Hepatic stellate cell (primary cell): ENCODE results near the gene PBXIP1.
A peak's percentile ranks its signal among the peaks of the same experiment; 100 is the strongest.

ENCODE experiments used
- DNase-seq: peaks from one replicate; pipeline ENCODE4 v3.0.0; 2011; ENCODE audit warnings: low spot score

The PBXIP1 gene

DNA sequence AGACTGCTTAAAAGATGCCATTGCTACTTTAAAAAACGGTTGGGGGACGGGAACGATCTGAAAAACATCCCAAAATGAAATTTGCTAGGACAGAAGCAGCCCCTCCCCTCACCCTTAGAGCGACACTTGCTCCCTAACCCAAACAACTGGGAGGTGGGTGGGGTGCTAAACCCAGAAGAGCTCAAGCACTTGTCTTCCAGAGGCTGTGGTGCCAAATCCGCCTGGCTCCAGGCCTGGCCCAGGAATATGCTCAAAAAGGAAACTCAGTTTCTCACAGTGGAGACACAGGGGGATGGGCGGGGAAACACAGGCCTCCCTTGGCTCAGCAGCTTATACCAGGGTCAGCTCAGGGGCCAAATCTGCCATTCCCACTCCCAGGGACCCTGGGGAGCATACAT is 644 bp upstream of the PBXIP1 start:
- DNase-seq: no peak

DNA sequence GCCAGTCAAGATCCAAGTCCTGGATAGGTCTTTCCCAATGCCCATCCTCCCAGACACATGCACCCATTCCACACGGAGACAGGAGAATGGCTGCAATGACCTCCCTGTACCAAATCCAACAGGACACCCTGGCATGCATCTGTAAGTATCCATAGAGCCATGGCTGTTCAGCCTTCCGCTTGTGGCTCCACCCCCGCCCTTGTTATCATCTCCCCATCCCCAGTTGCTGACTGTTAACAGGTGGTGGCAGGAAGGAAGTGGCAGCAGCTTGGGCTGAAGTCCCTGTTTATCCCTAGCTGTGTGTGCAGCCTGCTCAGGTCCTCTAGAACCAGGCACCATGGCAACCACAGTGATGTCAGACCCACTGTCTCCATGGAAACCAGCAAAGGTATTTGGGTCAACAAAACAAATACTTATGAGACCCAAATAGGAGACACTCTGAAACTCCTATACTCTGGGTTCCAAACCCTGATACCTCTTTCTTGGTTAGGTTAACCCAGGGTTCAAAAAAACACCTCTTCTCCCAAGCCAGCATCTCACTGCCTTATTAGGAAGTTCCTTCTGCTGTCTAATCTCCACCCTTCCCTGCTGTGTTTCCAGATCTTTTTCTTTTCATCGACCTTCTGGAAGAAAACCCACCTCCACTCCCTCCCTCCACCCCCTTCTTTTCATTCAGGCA is 721 bp downstream of the PBXIP1 start:
- peak; percentile 80 for DNase-seq

DNA sequence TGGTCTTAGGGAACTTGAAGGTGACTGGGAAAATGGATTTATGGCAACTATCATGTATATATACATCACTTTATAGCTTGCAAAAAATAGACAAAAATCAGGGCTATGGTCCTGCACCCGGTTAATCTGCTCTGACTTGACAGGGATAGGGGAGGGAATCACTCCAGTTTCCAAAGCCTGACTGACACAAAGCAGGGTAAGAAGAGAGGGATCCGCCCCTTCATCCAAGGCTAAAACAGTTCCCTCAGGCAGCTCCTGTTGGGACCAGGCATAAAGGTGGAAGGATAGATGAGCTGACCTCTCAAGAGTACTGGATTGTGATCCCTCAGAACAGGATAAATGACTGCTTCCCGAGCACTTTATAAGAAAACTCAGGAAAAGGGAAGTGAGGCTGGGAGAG is 1.4 kb downstream of the PBXIP1 start:
- DNase-seq: no peak

DNA sequence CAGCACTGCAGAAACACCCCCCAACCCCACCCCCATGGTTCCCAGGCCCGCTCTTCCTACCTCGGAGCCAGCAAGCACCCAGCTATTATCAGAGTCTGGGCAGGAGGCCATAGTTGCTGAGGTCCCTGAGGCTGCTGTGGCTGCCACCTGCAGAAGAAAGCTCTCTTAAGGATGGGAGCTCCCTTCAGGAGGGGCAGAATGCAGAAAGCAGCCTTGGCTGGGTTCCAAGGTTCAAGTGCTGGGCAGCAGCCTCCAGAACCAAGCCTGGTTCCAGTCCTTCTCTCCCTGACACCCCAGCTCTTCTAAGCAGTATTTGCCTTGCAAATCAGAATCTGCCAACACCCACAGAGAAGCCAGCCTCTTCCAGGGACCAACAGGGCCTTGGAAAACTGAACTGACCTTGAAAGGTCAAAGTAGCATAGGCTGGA is 2.3 kb downstream of the PBXIP1 start:
- no peak for DNase-seq

DNA sequence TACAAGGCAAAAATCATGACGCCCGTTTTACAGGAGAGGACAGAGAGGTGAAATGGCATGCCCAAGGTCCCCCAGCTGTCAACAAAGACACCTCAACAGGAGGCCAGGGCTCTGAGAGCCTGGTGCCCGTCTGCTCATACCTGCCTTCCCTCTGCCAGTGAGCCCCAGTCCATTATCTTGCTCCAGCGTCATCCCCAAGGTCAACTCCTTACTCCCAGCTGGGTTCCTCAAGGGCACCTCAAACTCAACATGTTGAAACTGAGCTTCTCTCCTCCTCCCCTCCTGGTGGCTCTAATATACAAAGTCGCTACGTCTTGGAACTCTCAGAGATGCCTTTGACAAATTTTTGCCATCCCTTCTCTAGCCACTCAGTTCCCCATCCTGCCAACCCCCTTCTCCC is 3.2 kb downstream of the PBXIP1 start:
- DNase-seq: no peak

DNA sequence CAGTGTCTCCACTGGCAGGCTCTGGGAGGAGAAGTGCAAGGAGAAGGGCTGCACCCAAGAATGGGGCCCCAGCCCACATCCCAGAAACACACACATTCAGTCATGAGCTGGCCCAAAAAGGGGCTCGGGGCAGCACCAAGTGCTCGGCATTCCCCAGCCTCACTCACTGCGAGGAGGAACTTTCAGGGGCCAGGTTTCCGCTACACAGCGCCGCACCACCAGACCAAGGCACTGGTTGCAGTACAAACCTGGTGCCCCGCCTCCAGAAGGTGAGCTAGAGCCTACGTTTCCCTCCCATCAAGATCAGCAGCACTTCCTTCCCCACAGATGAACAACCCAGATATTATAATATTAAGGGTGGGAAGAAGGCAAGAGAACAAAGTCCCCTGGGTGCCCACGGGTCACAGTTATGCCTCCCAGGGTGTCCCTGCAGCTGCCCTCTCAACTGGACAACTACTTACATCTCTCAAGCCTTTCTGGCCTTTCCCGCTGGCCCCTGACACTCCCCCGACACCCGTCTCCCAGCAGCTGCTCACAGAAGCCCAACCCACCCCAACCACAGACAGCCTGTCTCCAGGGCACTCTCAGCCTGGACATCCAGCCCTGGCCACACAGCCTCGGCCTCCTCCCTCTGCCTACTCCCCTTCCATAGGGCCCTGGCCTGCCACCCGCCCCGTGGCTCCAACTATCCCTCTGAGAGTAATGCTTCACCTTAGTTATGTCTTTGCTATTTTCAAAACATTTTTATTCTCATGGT is 3.8 kb downstream of the PBXIP1 start:
- no peak for DNase-seq

DNA sequence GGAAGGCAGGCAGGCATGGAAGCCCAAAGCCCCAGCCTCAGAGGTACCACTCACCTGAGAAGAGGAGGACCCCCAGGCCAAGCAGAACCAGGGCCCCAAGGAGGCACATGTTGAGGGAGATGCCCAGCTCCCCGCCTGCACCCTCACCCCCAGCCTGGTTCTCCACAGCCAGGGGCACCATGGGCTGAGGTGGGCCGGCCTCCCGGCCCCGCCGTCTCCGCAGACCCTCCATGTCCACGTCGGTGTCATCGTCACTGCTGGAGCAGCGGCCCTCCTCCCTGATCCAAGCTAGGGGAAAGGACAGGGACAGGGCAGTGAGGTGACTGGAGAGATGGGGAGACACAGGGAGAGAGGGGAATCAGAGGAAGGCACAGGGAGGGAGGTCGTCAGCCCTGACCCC is 7.8 kb downstream of the PBXIP1 start:
- no peak for DNase-seq

DNA sequence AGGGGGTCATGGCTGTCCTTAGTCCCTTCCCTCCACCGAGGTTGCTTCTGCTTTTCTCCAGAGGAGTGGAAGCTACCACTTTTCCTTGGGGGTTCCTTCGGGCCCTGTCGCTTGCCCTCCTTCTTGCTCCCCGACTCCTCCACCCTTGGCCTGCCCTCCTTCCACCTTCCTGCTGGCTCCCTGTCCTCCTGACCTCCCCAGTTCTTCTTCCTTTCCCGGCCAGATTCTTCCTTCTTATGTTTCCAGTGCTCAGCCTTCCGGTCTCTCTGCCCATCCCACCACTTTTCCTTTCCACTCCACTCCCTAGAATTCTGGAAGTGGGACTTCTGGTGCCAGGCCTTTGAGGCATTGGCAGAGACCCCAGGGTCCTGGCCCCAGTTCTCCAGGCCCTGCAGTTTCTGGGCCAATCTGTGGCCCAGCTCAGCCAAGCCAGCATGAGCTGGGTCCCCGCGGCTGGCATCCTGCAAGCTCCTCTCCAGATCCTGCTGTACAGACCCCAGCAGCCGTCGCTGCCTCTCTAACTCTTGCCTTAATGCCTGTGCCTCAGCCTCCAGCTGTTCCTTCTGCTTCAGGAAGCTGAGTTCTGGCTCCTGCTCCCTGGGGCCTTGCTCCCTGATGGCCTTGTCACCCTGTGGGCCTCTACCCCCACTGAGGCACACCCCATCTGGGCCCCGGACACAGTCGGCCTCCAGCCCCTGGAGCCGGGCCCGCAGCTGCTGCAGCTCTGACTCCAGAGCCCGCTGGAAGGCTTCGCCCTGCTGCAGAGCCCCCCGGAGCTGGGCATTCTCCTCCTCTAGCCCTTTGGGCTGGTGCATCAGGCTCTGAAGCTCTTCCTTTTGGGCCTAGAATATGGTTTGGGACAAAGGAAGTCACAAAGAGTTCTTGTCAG is 9.7 kb downstream of the PBXIP1 start:
- DNase-seq: no peak

DNA sequence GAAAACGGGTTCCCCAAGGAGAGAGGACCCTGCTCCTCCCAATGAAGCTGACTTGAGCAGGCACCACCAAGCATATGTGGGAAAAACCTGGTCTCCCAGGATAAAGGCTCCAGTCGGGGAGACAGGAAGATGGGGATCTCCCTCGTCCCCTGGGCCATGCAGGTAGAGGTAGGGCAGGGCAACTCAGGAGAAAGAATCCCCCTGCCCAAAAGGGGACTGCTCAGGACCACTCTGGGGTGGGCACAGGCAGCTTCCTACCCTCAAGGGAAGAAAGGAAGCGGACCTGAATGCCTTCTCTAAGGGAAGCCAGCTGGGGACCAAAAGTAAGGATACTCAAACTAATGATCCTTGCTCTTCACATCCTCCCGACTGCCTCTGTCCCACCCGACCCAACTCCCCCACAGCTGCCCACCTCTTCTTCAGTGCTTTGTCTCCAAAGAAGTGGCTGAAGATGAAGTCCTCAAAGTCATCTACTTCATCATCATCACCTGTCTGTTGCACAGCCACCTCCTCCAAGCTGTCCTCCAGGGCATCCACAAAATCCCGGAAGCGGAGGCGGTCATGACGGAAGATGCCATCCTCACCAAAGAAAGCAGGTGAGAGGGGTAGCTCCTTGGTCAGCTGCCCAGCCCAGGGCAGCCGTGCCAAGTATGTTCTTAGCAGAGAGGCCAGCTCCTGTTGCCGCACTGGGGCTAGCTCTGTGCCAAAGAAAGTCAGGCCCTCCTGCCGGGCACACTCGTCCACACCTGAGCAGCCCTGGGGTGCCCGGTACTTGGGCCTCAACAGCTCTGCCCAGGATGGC is 10.5 kb downstream of the PBXIP1 start:
- no peak for DNase-seq

DNA sequence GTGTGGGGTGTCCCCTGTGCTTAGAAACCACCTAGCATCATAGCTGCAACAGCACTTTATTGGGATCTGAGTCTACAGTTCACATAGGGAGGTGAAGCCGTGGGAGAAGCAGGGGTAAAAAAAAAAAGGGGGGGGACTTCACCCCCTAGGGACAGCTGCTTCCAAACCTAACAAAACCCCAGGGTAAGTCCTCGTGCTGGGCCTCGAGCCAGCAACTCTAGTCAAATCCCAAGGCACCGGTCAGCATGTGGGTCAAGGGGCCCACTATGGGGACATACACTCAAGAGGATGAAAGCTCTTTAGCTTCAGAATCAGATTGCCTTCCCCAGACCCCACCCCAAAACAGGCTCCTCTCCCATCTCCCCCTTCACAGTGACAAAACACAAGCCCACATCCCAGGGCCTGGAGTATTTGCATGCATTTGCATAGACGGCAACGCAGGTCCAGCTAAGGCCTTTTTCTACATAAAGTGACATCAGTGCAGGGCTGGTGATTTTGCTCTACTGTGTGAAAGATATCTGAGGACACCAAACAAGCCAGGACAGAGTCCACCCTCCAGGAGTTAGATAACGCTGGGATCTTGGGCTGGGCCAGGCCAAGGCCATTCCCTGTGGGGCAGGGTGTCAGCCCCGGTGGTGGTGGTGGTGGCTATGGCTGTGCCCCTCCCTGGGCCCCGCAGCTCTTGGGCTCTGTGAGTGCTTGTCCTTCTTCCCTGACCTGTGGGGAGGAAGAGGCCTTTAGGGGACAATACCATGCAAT is 11.3 kb downstream of the PBXIP1 start:
- no peak for DNase-seq

DNA sequence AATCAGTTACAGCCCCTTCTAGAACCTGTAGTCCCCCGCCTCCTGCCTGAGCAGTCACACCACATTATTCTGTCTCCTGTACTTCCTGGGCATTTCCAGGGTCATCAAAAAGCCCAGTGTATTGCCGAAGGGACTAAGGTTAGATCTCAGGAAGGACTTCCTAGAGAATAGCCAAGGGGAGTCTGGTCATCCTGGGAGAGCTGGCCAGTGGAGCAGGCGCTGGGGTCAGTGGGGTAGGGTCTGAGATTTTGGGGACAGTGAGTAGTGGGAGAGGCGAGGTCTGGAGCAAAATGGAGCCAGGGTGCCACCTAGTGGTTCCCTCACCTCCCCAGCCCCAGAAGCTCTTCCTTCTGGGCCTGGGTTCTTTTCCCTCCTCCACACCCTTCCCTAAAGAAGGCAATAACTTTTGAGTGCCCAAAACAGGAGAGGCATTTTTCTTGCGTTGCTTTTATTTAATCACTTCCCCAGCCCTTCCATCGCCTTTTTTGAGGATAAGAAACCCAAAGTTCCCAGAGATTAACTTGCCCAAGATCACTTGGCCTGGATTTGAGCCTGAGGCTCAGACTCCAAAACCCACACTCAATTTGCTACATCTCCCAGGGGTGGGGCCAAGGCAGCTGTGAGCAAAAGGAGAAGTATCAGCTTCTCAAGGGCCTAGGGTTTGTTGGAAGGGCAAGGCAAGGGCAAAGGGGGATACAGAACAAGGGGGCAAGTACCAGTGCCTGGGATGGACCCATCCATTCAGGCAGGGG is 12.1 kb downstream of the PBXIP1 start:
- peak; percentile 64 for DNase-seq

DNA sequence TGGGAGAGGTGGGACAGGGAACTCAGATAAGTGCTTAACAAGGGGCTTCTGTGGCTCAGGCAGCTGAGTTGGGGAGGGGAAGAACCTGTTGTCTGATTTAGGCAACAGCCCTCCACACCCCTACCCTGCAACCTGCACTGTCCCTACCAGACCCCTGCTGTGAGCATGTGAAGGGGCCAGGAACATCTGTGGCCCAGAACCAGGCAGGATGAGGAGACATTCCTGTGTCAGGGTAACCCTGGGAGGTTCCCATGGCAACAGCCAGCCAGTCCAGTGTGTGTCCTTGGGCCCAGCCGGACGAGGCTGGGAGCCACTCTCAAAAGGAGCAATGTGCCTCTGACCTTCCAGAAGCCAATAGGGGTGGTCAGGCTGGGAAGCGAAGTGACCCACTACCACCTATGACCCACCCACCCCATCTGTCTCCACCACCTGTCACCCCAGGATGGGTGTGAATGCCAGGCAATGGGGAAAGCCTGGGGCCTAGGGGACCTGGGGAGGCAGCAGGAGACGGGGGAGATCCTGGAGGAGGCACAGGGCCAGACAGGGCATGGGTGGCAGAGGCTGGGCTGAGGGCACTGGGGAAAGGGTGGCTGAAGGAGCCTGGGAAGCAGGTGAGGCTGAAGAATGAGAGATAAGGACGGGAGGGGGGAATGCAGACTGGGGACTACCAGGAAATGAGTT is 14.4 kb downstream of the PBXIP1 start:
- DNase-seq: peak; percentile 47

DNA sequence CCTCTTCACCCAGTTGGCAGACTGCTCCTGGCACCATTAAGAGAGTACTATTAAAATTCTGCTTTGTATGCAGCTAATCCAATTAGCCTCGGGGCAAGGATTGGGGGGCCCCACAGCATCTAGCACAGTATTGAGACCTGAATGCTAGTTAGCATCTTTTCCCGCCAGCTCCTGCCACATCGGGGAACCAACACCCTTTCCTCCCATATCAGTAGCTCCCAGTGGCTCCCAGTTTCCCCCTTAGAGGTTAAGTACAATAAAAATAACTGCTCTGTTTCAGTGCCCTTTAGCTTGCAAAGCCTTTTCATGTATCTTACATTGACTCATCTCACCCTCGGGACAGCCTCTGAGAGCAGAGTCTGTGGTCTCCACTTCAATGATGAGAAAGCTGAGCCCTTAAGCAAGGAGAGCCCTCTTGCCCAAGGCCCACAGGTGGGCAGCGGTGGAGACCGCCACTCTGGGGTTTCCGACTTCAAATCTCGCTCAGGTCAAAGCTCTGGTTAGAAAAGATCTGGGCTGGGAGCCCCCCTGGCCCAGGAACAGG is 15.2 kb downstream of the PBXIP1 start:
- DNase-seq: no peak

DNA sequence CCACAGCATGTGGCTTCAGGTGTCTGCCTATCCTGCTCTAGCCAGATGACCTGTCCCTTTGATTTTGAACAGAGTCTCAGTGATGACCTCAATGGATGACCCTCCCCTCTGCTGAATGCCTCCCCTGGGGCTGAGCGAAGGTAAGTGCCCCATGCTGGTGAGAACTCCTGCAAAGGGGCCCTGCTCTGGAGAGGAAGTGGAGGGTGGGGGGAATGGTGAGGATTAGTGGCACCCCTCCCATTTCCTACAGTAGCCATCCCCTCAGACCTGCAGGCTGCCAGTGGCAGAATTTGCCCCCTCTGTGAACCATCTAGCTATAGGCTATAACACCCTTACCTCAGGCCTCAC is 15.7 kb downstream of the PBXIP1 start:
- DNase-seq: no peak

DNA sequence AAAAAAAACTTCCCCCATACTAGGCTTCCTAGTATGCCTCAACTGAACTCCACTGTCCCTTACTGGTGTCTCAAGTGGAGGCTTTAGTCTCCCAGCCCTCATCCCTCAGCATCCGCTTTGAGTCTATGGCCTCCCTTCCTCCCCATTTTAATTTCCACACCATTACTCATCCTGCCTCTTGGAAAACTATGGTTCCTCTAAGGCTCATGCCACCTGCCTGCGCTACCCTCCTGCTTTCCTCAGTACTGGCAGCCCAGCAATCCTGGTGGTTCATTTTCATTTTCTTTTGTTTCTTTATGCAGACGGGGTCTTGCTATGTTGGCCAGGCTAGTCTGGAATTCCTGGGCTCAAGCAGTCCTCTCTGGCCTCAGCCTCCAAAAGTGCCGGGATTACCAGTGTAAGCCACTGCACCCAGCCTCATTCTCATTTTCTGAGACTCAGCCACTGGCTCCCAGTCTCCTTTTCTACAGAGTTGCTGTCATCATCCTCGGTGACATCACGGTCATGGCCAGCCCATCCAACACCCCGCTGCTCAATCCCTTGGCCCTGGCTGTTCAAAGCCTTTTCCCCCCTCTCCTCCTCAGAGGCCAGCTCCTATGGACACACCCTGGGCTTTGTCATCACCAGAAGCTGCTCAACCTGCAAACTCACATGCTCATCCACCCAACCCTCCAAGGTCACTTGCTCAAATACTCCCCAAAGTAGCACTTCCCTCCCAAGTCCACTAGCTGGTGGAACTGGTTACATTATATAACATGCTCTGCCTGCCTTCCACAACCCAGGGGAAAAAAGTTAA is 17.1 kb downstream of the PBXIP1 start:
- no peak for DNase-seq

DNA sequence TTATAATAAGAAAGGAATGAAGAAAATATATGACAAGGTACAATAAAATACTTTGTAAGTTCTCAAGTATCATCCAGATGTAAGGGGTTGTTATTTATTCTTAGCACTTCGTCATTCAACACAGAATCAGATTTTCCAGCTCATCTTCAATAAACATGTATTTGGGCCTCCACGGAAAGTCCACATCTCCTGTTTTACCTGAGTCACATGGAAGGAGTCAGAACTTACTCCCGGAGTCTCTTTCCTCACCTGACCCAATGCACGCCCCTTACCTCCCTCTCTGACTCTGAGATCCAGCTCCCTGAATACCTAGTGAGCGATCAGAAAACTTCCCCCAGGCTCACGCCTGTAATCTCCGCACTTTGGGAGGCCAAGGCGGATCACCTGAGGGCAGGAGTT is 17.9 kb downstream of the PBXIP1 start:
- no peak for DNase-seq

DNA sequence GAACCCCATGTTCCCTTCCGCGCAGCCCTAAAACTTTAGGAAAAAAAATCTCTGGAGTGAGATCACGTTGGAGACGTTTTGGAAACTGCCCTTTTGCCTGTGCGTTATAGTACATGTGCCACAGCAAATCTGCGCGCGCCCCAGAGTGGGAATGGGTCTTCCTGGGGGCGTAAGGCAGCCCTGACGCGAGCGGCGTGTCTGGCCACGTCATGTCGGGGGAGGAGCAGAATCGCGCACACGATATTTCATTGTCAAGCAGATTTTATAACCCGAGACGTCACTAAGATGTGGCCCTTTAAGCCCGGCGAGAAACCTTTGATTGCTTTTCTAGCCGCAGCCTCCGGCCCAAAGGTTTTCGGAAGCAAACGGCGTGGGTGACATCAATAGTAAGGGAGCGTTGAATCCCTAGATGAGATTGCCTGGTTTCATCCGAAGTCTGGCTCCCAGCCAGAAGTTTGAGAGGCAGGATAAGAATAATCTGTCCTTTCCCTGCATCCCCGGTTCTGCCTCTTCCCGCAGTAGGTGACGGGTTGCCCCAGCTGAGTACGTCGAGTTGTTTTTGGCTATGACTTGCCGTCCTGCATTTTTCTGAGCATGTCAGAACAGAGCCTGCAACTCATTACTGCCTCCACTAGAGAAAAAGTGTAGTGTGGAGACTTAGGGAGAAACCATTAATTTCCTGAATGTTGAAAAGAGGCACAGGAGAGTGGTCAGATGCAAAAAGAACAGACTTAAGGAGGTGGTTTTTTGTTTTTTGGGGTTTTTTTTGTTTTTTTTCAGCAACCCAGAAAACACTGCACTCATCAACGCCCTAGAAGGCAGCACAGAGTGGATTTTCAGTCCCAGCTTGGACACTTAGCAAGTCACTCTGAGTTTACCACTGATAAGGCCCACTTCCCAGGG is 18.6 kb downstream of the PBXIP1 start:
- peak; percentile 95 for DNase-seq
